Hair follicular keratinocyte (primary cell): Measurements from ENCODE around the gene GNAT1. TPM values are rescaled to one million over a fixed set of nuclear protein-coding genes. Genes with fewer than 3 reads are reported as not detected.

ENCODE experiments used
- total RNA-seq: library from RNA; depleted of rRNA; stranded (reverse); fragments of >200 nt; gene quantifications from 2 replicates; pipeline ENCODE4 v1.2.3, GENCODE V29; 2015

GNAT1 gene
- not detected in 2 replicates for total RNA-seq

DNA sequence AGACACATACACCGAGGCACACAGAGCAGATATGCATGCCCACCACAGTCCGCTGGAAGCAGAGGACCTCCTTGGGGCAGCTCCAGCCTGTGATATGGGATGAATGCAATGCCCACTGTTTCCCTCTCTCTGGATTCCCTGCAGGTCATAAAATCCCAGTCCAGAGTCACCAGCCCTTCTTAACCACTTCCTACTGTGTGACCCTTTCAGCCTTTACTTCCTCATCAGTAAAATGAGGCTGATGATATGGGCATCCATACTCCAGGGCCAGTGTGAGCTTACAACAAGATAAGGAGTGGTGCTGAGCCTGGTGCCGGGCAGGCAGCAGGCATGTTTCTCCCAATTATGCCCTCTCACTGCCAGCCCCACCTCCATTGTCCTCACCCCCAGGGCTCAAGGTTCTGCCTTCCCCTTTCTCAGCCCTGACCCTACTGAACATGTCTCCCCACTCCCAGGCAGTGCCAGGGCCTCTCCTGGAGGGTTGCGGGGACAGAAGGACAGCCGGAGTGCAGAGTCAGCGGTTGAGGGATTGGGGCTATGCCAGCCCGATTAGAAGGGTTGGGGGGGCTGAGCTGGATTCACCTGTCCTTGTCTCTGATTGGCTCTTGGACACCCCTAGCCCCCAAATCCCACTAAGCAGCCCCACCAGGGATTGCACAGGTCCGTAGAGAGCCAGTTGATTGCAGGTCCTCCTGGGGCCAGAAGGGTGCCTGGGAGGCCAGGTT lies at the start of gene GNAT1:
Gene GNAT1 (plus strand): TSS at position 675 of the 725 bp plus-strand sequence. CDS start 116 bp downstream, outside the sequence.

DNA sequence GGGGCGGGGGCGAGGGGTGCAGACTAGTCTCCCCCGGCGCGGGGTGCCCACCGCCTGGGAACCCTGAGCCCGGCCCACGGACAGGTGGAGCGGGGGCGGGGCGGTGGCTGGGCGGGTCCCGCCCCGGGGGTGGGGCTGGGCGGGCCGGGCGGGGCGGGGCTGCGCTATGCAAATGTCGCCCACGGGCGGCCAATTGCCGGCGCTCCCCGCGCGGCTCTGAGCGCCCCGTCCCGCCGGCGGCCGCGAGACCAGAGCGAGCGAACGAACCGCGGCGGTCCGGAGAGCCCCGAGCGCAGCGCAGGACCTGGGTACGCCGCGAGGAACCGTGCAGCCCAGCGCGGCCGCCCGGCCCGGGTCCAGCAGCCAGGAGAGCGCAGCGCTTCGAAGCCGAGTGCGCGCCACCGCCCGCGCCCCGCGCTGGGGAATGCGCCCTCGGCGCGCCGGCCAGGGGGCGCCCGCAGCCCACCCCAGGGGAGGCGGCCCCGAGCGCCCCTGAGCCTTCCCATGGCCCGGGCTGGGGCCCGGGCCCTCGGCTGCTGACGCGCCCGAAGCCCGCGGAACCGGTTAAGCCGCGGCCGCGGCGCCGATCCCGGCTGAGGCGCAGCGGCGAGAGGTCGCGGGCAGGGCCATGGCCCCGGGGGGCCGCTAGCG lies 36.4 kb upstream of the GNAT1 start, which contains the start of gene SEMA3F:
Gene SEMA3F (plus strand): TSS at position 485 of the 651 bp plus-strand sequence. CDS start 4,299 bp downstream, outside the sequence.

GRCh38 chr3:50204804-50205412 lies 13.5 kb downstream of the GNAT1 start, which contains the start of gene SLC38A3:
TSS of gene SLC38A3 (plus strand) at chr3:50205271. CDS start at chr3:50214200, 8,929 bp downstream.

GRCh38 chr3:50235716-50236483 lies 44.5 kb downstream of the GNAT1 start, which contains the start of gene GNAI2:
TSS of gene GNAI2 (plus strand) at chr3:50236204. CDS start at chr3:50236336, 132 bp downstream.

Other genes with a start within 250 kb of the GNAT1 start
- gene RBM5, start 102.7 kb upstream of the GNAT1 start, total RNA-seq = 40.3 and 47.6 TPM in 2 replicates
- gene SEMA3F, start 36.3 kb upstream of the GNAT1 start, total RNA-seq = 120 and 137 TPM in 2 replicates
- gene SLC38A3, start 13.7 kb downstream of the GNAT1 start, total RNA-seq = not detected in 2 replicates
- gene GNAI2, start 44.6 kb downstream of the GNAT1 start, total RNA-seq = 179 and 228 TPM in 2 replicates
- 3.5 and 8.4 TPM in 2 replicates for gene SEMA3B, start 77.5 kb downstream of the GNAT1 start, total RNA-seq
- gene LSMEM2, start 87.5 kb downstream of the GNAT1 start, total RNA-seq = not detected in 2 replicates
- gene IFRD2, start 100.8 kb downstream of the GNAT1 start, total RNA-seq = 134 and 183 TPM in 2 replicates
- gene HYAL3, start 107.8 kb downstream of the GNAT1 start, total RNA-seq = 11.6 TPM in 2 replicates
- gene NAA80, start 107.8 kb downstream of the GNAT1 start, total RNA-seq = 16.7 and 30.1 TPM in 2 replicates
- 3.0 and 6.3 TPM in 2 replicates for gene HYAL1, start 112.0 kb downstream of the GNAT1 start, total RNA-seq
- gene HYAL2, start 131.1 kb downstream of the GNAT1 start, total RNA-seq = 78.0 and 92.5 TPM in 2 replicates
- 38.6 and 39.7 TPM in 2 replicates for gene TUSC2, start 136.6 kb downstream of the GNAT1 start, total RNA-seq
- gene RASSF1, start 149.2 kb downstream of the GNAT1 start, total RNA-seq = 16.5 and 27.5 TPM in 2 replicates
- 0.11 and 0.62 TPM in 2 replicates for gene ZMYND10, start 154.1 kb downstream of the GNAT1 start, total RNA-seq
- gene NPRL2, start 159.2 kb downstream of the GNAT1 start, total RNA-seq = 14.6 and 17.2 TPM in 2 replicates
- 24.4 and 29.2 TPM in 2 replicates for gene CYB561D2, start 159.3 kb downstream of the GNAT1 start, total RNA-seq
- gene TMEM115, start 167.9 kb downstream of the GNAT1 start, total RNA-seq = 47.8 and 51.1 TPM in 2 replicates